OCI-LY1 (cell line): ENCODE results near the gene CEP44.

ENCODE experiments used
- H2AFZ ChIP-seq: fragments of 200-600 bp; sonication (generic), shearing (Covaris generic); 2 replicates; pipeline ENCODE4 v1.6.0; 2014; ENCODE audit warnings: antibody characterized with exemption, mild to moderate bottlenecking, low read length
- H3F3A ChIP-seq: fragments of 200-600 bp; sonication (generic), shearing (Covaris generic); 2 replicates; pipeline ENCODE4 v1.6.0; 2014; ENCODE audit warnings: mild to moderate bottlenecking, antibody characterized with exemption, low read length, moderate library complexity; ENCODE audit not compliant: insufficient read depth
- H3K27ac ChIP-seq: fragments of 200-600 bp; sonication (generic); 2 replicates; pipeline ENCODE4 v1.5.1; 2014; ENCODE audit warnings: low read length, mixed run types, mild to moderate bottlenecking, low read depth; ENCODE audit not compliant: poor library complexity, severe bottlenecking
- H3K27me3 ChIP-seq: fragments of 200-600 bp; sonication (generic); 2 replicates; pipeline ENCODE4 v1.6.0; 2014; ENCODE audit warnings: antibody characterized with exemption, mild to moderate bottlenecking, low read length, moderate library complexity; ENCODE audit not compliant: insufficient read depth
- H3K36me3 ChIP-seq: fragments of 200-600 bp; sonication (generic); 2 replicates; pipeline ENCODE4 v1.6.1; 2014; ENCODE audit warnings: mild to moderate bottlenecking, antibody characterized with exemption, low read length, moderate library complexity, mixed read lengths; ENCODE audit not compliant: insufficient read depth
- H3K4me1 ChIP-seq: fragments of 200-600 bp; sonication (generic); 2 replicates; pipeline ENCODE4 v1.5.1; 2014; ENCODE audit warnings: mild to moderate bottlenecking, low read length, moderate library complexity; ENCODE audit not compliant: insufficient read depth, severe bottlenecking
- H3K4me2 ChIP-seq: fragments of 200-600 bp; sonication (generic), shearing (Covaris generic); 2 replicates; pipeline ENCODE4 v1.6.1; 2014; ENCODE audit warnings: low read length
- H3K4me3 ChIP-seq: fragments of 200-600 bp; sonication (generic); 2 replicates; pipeline ENCODE4 v1.5.1; 2014; ENCODE audit warnings: low read length, low read depth, mild to moderate bottlenecking, mixed read lengths; ENCODE audit not compliant: poor library complexity, severe bottlenecking
- H3K79me2 ChIP-seq: fragments of 200-600 bp; shearing (Covaris generic); 2 replicates; pipeline ENCODE4 v1.6.1; 2016; ENCODE audit warnings: mixed run types, low read length, mixed read lengths; ENCODE audit not compliant: insufficient read depth
- H3K9ac ChIP-seq: fragments of 200-600 bp; sonication (generic), shearing (Covaris generic); 2 replicates; pipeline ENCODE4 v1.6.1; 2014; ENCODE audit warnings: mild to moderate bottlenecking, low read length, mixed read lengths
- H3K9me2 ChIP-seq: fragments of 200-600 bp; sonication (generic), shearing (Covaris generic); 2 replicates; pipeline ENCODE4 v1.6.1; 2014; ENCODE audit warnings: low read depth, mild to moderate bottlenecking, low read length, mixed read lengths
- H3K9me3 ChIP-seq: fragments of 200-600 bp; shearing (Covaris generic); 2 replicates; pipeline ENCODE4 v1.6.1; 2014; ENCODE audit warnings: low read length, mixed read lengths
- H4K20me1 ChIP-seq: fragments of 200-600 bp; sonication (generic), shearing (Covaris generic); 2 replicates; pipeline ENCODE4 v1.6.0; 2016; ENCODE audit warnings: mild to moderate bottlenecking, low read length; ENCODE audit not compliant: insufficient read depth
- CTCF ChIP-seq: fragments of 200-600 bp; sonication (generic), shearing (Covaris generic); IDR thresholded peaks from 2 replicates; pipeline ENCODE4 v1.5.1; 2017; ENCODE audit warnings: mild to moderate bottlenecking, antibody characterized with exemption, low read length, moderate library complexity, mixed read lengths
- EZH2 ChIP-seq: fragments of 200-600 bp; sonication (generic), shearing (Covaris generic); IDR thresholded peaks from 2 replicates; pipeline ENCODE4 v1.8.0; 2017; ENCODE audit warnings: borderline replicate concordance, mixed run types, mild to moderate bottlenecking, antibody characterized with exemption, low read length, moderate library complexity, mixed read lengths

Gene CEP44

GRCh38 chr4:174332741-174333493, 49.2 kb downstream of the CEP44 start:
- H3K4me2 ChIP-seq: no peak overlapping the region
- H3K79me2 ChIP-seq: no peaks in the 10 kb centered on the region
- no peaks in the 10 kb centered on the region for H3K9me3 ChIP-seq
- no peaks in the 10 kb centered on the region for H3F3A ChIP-seq
- H2AFZ ChIP-seq: no peak overlapping the region
- no peaks in the 10 kb centered on the region for H3K4me1 ChIP-seq
- H3K9ac ChIP-seq: no peak overlapping the region
- no peak overlapping the region for H3K4me3 ChIP-seq
- no peak overlapping the region for H3K27ac ChIP-seq
- no peaks in the 10 kb centered on the region for H3K27me3 ChIP-seq
- TF ChIP-seq EZH2 (no peak), CTCF (no peak)
- H3K9me2 ChIP-seq: no peaks in the 10 kb centered on the region
- no peaks in the 10 kb centered on the region for H4K20me1 ChIP-seq
- no peaks in the 10 kb centered on the region for H3K36me3 ChIP-seq

- Histone ChIP-seq H3K9me2 (no peaks in the 10 kb centered on the region), H4K20me1 (no peaks in the 10 kb centered on the region), H3F3A (no peaks in the 10 kb centered on the region), H3K79me2 (no peaks in the 10 kb centered on the region), H3K4me3 (no peak overlapping the region), H3K27me3 (no peaks in the 10 kb centered on the region), H3K27ac (no peak overlapping the region), H3K4me1 (no peaks in the 10 kb centered on the region), H3K4me2 (no peak overlapping the region), H2AFZ (no peak overlapping the region), H3K9ac (no peak overlapping the region), H3K36me3 (no peaks in the 10 kb centered on the region), H3K9me3 (no peaks in the 10 kb centered on the region)
- TF ChIP-seq CTCF (no peak), EZH2 (no peak)
These were observed 50.9 kb downstream of the CEP44 start for GRCh38 chr4:174334628-174335027.

- Histone ChIP-seq H3K27ac (no peak overlapping the region), H3K4me2 (no peak overlapping the region), H3K79me2 (no peaks in the 10 kb centered on the region), H3F3A (no peaks in the 10 kb centered on the region), H3K9me2 (no peaks in the 10 kb centered on the region), H3K36me3 (no peaks in the 10 kb centered on the region), H3K4me3 (no peak overlapping the region), H2AFZ (no peak overlapping the region), H3K27me3 (no peaks in the 10 kb centered on the region), H3K9ac (no peak overlapping the region), H3K9me3 (no peaks in the 10 kb centered on the region), H4K20me1 (no peaks in the 10 kb centered on the region), H3K4me1 (no peaks in the 10 kb centered on the region)
- TF ChIP-seq EZH2 (no peak), CTCF (no peak)
These were observed 57.0 kb downstream of the CEP44 start for GRCh38 chr4:174340714-174341113.
